ENCODE data around the gene VPS25.

DNA sequence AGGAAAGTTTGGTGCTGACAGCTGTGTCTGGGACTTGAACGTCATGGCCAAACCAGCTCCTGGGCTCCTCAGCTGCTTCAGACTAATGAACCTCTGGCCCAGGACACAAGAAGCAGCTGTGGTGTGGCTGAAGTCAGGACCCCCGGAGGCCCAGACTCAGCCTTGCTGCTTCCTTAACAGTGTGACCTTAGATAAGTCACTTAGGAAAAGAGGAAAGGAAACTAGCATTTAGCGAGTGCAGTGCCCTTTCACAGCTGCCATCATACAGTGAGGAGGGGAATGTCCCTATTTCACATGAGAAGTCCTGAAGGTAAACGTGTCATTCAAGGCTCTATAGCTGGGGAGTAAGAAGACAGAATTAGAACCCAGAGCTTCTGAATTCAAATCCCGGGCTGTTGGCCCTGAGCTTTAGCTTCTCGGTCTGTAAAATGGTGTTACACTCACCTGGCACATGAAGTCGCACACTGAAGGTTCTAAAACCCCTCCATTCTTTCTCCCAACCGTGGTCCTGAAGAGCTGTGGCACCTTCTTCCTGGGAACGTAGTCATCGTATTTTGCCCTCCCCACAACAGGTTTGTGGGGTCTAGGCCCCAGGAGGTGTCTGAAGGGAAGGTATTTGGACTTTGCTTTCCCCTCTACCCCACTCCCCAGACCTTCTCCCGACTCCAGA is 13.1 kb upstream of the VPS25 start:
- TF ChIP-seq, protein P1, sequence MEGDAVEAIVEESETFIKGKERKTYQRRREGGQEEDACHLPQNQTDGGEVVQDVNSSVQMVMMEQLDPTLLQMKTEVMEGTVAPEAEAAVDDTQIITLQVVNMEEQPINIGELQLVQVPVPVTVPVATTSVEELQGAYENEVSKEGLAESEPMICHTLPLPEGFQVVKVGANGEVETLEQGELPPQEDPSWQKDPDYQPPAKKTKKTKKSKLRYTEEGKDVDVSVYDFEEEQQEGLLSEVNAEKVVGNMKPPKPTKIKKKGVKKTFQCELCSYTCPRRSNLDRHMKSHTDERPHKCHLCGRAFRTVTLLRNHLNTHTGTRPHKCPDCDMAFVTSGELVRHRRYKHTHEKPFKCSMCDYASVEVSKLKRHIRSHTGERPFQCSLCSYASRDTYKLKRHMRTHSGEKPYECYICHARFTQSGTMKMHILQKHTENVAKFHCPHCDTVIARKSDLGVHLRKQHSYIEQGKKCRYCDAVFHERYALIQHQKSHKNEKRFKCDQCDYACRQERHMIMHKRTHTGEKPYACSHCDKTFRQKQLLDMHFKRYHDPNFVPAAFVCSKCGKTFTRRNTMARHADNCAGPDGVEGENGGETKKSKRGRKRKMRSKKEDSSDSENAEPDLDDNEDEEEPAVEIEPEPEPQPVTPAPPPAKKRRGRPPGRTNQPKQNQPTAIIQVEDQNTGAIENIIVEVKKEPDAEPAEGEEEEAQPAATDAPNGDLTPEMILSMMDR (conservative IDR thresholded peaks at IDR 0.05; ENCODE audit: low read length), result no peak
- no peak for TF ChIP-seq EZH2phosphoT487 (IDR thresholded peaks at IDR 0.05; ENCODE audit: borderline replicate concordance, low read depth, low read length)

Data from OCI-LY7 (cell line).